Measurements from ENCODE around the gene KCNK4. TPM values are rescaled to one million over a fixed set of nuclear protein-coding genes. Genes with fewer than 3 reads are reported as not detected.

Gene KCNK4
- total and polyA plus RNA-seq, 2 donors (not counting 3 experiments of a cell fraction or from before 2014, with no cell fraction given): 0.06 to 0.44 TPM

- peaks cover 17% of the 10 kb centered on the region for H3K4me1 ChIP-seq (ENCODE audit: control insufficient read depth, extremely low read depth, insufficient read depth, low read length)
- peak overlapping the region in 1 of 3 experiments; percentile 15 for H3K4me3 ChIP-seq (replicated peaks in 1 of 3; ENCODE audit: insufficient read depth in 1 of 3, low read depth in 1 of 3, low read length in 3 of 3)
- H3K27ac ChIP-seq (ENCODE audit: insufficient read depth, low read depth, low read length): no peak overlapping the region
- TF ChIP-seq MYC (IDR thresholded peaks at IDR 0.05; ENCODE audit: low read depth, low read length): no peak
- no peak for TF ChIP-seq GATA2 (IDR thresholded peaks at IDR 0.05; ENCODE audit: insufficient read depth, insufficient read length, low read depth, low read length)
- TF ChIP-seq POLR2A (IDR thresholded peaks at IDR 0.05; ENCODE audit: low read depth, low read length): no peak
- TF ChIP-seq CTCF (IDR thresholded peaks at IDR 0.05; ENCODE audit: extremely low read depth in 1 of 2, insufficient read depth in 1 of 2, low read depth in 1 of 2, low read length in 2 of 2): no peak
- H3K36me3 ChIP-seq (ENCODE audit: control insufficient read depth in 2 of 2, extremely low read depth in 1 of 2, insufficient read depth in 2 of 2, low read length in 2 of 2): no peaks in the 10 kb centered on the region
- DNase-seq (ENCODE audit: low read depth, low spot score): peak; percentile 21
- CTCF ChIA-PET: interaction anchor here (0.6 to 1.2 kb wide), 3 partner anchors 82 to 299 kb away, joined by 3 to 4 read pairs (median 3); no protein-coding TSS in a partner anchor
- intact Hi-C loops (cut with micrococcal nuclease): no loop called here
- no peak for FAIRE-seq
- H3K4me2 ChIP-seq (ENCODE audit: insufficient read depth, low read length): no peak overlapping the region
- peaks cover 42 to 58% of the 10 kb centered on the region in 2 experiments for H3K27me3 ChIP-seq (ENCODE audit: control insufficient read depth in 2 of 2, insufficient read depth in 2 of 2, low read length in 2 of 2)
- no peaks in the 10 kb centered on the region for H3K9me3 ChIP-seq (replicated peaks; ENCODE audit: control insufficient read depth, insufficient read depth, low read length)
- H2AFZ ChIP-seq (ENCODE audit: low read depth, low read length): peak overlapping the region; percentile 50
- H3K9ac ChIP-seq (replicated peaks; ENCODE audit: extremely low read depth, insufficient read depth, low read length): no peak overlapping the region
- BruUV-seq (replicated peaks): no TSS peak
- H3K79me2 ChIP-seq (ENCODE audit: control insufficient read depth, insufficient read depth, low read length): no peaks in the 10 kb centered on the region
- H3K9me1 ChIP-seq (replicated peaks; ENCODE audit: control insufficient read depth, extremely low read depth, insufficient read depth, low read length): no peaks in the 10 kb centered on the region
- POLR2A ChIA-PET: interaction anchor here (0.6 kb wide), 1 partner anchor 53 kb away, joined by 3 read pairs; no protein-coding TSS in a partner anchor
- dilution Hi-C loops (cut with MboI; ENCODE audit: extremely low pct_ligation_motif_present, low sequenced_read_pairs): no loop called here
- H4K20me1 ChIP-seq (replicated peaks; ENCODE audit: control insufficient read depth, extremely low read depth, insufficient read depth, low read length): no peaks in the 10 kb centered on the region
Observed at GRCh38 chr11:64298966-64299846, 8.1 kb downstream of the KCNK4 start.

Measured in endothelial cell of umbilical vein (primary cell).